ENCODE results near the gene NSUN2.

- TF ChIP-seq CTCF (IDR thresholded peaks at IDR 0.05 in 8 of 11, conservative IDR thresholded peaks at IDR 0.05 in 3 of 11) (no peak), POLR2A (IDR thresholded peaks at IDR 0.05) (no peak), POLR2AphosphoS5 (IDR thresholded peaks at IDR 0.05) (no peak)
Measured at GRCh38 chr5:6642655-6643054, 9.8 kb upstream of the NSUN2 start.
